K562 (cell line): ENCODE data around the gene CENPT. TPM values are rescaled to one million over a fixed set of nuclear protein-coding genes. Genes with fewer than 3 reads are reported as not detected.

Source experiments
- BHLHE40 ChIP-seq: IDR thresholded peaks from 2 replicates; pipeline ENCODE4 v1.6.1; 2011; ENCODE audit warnings: low read length, improper control_type of control experiment
- C11orf30 ChIP-seq: fragments of 450-650 bp; IDR thresholded peaks from 2 replicates; pipeline ENCODE4 v1.6.1; 2016; ENCODE audit warnings: low read depth, mild to moderate bottlenecking
- KDM4B ChIP-seq, 2 experiments: fragments of 450-650 bp in 1 of 2; sonication (generic) in 1 of 2; IDR thresholded peaks; 2 replicates each; pipeline ENCODE4 v1.6.1; 2016 to 2017; ENCODE audit warnings: borderline replicate concordance in 2 of 2, antibody characterized with exemption in 1 of 2, low read depth in 1 of 2, mild to moderate bottlenecking in 1 of 2
- MCM2 ChIP-seq: fragments of 450-650 bp; IDR thresholded peaks from 2 replicates; pipeline ENCODE4 v1.6.1; 2017; ENCODE audit warnings: low read depth, mild to moderate bottlenecking
- RBFOX2 ChIP-seq: fragments of 200-400 bp; formaldehyde crosslinking; IDR thresholded peaks from 2 replicates; pipeline ENCODE4 v1.6.1; 2017; ENCODE audit warnings: low read depth, mild to moderate bottlenecking, low read length, moderate library complexity
- RBM14 ChIP-seq: fragments of 200-400 bp; formaldehyde crosslinking; IDR thresholded peaks from 2 replicates; pipeline ENCODE4 v1.6.1; 2018; ENCODE audit warnings: low read depth, mild to moderate bottlenecking, low read length, moderate library complexity, borderline replicate concordance; ENCODE audit not compliant: insufficient read depth
- SAP30 ChIP-seq: fragments of 200-600 bp; sonication (generic); IDR thresholded peaks from 2 replicates; pipeline ENCODE4 v1.6.1; 2012; ENCODE audit warnings: borderline replicate concordance, low read depth, mild to moderate bottlenecking, moderate library complexity, low read length, control low read depth, inconsistent platforms; ENCODE audit not compliant: insufficient read depth, poor library complexity, severe bottlenecking
- ZFX ChIP-seq: sonication (generic); formaldehyde crosslinking; IDR thresholded peaks from 2 replicates; pipeline ENCODE4 v1.8.0; 2022; ENCODE audit warnings: mild to moderate bottlenecking, missing genetic modification reagents, moderate library complexity
- ZNF174 ChIP-seq: fragments of 250-450 bp; sonication (Bioruptor Pico); IDR thresholded peaks from 2 replicates; pipeline ENCODE4 v1.4.0; 2020; ENCODE audit warnings: mild to moderate bottlenecking
- ZNF224 ChIP-seq: sonication (generic); formaldehyde crosslinking; IDR thresholded peaks from 2 replicates; pipeline ENCODE4 v1.8.0; 2022; ENCODE audit warnings: mild to moderate bottlenecking, missing genetic modification reagents
- ZNF583 ChIP-seq: fragments of 250-450 bp; sonication (Bioruptor Pico); IDR thresholded peaks from 2 replicates; pipeline ENCODE4 v1.4.0; 2020
- polyA plus RNA-seq, 8 experiments: library from polyadenylated mRNA; depleted of rRNA in 4 of 8; stranded (reverse) in 5 of 8; unstranded in 3 of 8; fragments of >200 nt; fragmentation: Nextera tagmentation in 2 of 8; fragmentation: Illumina TruSeq in 1 of 8; extraction: Ambion mirVana in 2 of 8; extraction: Trizol in 1 of 8; gene quantifications; 2 replicates each; pipeline versions ENCODE4 v1.2.1 to v1.2.3, GENCODE V29; 2011 to 2014; ENCODE audit warnings: inconsistent platforms in 1 of 8, missing spikeins in 1 of 8
- total RNA-seq, 7 experiments: library from RNA; depleted of rRNA in 6 of 7; stranded (reverse); fragments of >200 nt in 6 of 7; fragmentation: Illumina TruSeq in 2 of 7; extraction: Trizol in 2 of 7; gene quantifications; 2 replicates each; pipeline versions ENCODE4 v1.2.1 to v1.2.3, GENCODE V29; 2011 to 2021; ENCODE audit warnings: low replicate concordance in 1 of 7
- TF ChIP-seq, protein P1 (sequence below): fragments of 450-650 bp; IDR thresholded peaks from 2 replicates; pipeline ENCODE4 v1.6.1; 2016; ENCODE audit warnings: low read depth
- TF ChIP-seq, protein P2 (sequence below): conservative IDR thresholded peaks from 2 replicates; pipeline ENCODE4 v1.6.1; 2011; ENCODE audit warnings: low read depth, mild to moderate bottlenecking, low read length; ENCODE audit not compliant: control insufficient read depth
- TF ChIP-seq, protein P3 (sequence below): fragments of 450-650 bp; formaldehyde crosslinking; IDR thresholded peaks from 2 replicates; pipeline ENCODE4 v1.4.0; 2020; ENCODE audit warnings: mild to moderate bottlenecking, moderate library complexity

Gene CENPT
- total and polyA plus RNA-seq, 9 of the 15 experiments (the other 6 are each of a cell fraction or from before 2014, with no cell fraction given): 3.6 to 94.2 (median 44.1) TPM

DNA sequence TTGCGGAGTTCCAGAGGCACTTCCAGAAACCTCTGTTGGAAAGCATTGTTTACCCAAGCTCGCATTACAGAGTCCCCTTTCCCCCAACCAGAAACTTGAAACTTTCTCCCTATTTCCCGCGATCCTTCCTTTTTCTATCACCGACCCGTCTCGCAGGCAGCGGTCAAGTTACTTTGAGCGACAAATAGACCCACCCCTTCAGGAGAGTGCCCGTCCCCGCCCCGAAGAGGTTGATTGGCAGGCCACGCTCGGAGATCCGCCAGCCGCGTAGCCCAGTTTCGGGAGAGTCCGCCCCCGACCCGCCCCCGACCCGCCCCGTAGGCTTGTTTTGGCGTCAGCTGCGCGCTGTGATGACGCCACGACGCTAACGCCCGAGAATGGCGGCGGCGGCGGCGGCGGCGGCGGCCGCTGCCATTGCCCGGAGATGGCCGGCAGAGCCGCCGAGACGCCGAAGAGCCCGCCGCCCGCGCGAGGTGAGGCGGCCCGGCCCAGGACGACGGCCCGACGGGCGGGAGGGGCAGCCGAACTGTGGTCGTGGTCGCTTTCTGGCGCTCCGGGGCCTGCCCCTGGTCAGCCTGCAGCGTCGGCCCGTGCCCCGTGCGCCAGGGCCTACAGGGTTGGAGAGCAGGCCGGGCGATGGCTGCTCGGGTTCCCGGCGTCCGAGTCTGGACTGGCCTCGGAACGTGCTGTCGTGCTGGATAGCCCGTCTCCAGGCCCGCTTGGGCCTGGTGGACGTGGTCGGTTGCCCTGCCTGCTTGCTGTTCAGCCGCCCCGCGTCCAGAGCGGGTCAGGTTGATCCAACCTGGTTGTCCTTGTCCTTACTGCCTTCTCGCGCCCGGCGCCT is 45.6 kb upstream of the CENPT start, which contains the start of gene PSKH1 (continued):
- TF ChIP-seq, protein P1, sequence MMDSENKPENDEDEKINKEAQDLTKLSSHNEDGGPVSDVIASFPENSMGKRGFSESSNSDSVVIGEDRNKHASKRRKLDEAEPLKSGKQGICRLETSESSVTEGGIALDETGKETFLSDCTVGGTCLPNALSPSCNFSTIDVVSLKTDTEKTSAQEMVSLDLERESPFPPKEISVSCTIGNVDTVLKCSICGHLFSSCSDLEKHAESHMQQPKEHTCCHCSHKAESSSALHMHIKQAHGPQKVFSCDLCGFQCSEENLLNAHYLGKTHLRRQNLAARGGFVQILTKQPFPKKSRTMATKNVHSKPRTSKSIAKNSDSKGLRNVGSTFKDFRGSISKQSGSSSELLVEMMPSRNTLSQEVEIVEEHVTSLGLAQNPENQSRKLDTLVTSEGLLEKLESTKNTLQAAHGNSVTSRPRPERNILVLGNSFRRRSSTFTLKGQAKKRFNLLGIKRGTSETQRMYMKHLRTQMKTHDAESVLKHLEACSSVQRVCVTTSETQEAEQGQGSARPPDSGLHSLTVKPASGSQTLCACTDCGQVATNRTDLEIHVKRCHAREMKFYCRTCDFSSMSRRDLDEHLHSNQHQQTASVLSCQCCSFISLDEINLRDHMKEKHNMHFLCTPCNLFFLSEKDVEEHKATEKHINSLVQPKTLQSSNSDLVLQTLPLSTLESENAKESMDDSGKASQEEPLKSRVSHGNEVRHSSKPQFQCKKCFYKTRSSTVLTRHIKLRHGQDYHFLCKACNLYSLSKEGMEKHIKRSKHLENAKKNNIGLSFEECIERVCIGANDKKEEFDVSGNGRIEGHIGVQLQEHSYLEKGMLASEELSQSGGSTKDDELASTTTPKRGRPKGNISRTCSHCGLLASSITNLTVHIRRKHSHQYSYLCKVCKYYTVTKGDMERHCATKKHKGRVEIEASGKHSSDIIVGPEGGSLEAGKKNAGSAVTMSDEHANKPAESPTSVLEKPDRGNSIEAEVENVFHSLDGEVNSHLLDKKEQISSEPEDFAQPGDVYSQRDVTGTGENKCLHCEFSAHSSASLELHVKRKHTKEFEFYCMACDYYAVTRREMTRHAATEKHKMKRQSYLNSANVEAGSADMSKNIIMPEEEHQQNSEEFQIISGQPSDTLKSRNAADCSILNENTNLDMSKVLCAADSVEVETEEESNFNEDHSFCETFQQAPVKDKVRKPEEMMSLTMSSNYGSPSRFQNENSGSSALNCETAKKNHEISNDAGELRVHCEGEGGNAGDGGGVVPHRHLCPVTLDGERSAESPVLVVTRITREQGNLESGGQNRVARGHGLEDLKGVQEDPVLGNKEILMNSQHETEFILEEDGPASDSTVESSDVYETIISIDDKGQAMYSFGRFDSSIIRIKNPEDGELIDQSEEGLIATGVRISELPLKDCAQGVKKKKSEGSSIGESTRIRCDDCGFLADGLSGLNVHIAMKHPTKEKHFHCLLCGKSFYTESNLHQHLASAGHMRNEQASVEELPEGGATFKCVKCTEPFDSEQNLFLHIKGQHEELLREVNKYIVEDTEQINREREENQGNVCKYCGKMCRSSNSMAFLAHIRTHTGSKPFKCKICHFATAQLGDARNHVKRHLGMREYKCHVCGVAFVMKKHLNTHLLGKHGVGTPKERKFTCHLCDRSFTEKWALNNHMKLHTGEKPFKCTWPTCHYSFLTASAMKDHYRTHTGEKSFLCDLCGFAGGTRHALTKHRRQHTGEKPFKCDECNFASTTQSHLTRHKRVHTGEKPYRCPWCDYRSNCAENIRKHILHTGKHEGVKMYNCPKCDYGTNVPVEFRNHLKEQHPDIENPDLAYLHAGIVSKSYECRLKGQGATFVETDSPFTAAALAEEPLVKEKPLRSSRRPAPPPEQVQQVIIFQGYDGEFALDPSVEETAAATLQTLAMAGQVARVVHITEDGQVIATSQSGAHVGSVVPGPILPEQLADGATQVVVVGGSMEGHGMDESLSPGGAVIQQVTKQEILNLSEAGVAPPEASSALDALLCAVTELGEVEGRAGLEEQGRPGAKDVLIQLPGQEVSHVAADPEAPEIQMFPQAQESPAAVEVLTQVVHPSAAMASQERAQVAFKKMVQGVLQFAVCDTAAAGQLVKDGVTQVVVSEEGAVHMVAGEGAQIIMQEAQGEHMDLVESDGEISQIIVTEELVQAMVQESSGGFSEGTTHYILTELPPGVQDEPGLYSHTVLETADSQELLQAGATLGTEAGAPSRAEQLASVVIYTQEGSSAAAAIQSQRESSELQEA: no peak
- TF ChIP-seq ZFX: peak; percentile 98
- TF ChIP-seq, protein P2, sequence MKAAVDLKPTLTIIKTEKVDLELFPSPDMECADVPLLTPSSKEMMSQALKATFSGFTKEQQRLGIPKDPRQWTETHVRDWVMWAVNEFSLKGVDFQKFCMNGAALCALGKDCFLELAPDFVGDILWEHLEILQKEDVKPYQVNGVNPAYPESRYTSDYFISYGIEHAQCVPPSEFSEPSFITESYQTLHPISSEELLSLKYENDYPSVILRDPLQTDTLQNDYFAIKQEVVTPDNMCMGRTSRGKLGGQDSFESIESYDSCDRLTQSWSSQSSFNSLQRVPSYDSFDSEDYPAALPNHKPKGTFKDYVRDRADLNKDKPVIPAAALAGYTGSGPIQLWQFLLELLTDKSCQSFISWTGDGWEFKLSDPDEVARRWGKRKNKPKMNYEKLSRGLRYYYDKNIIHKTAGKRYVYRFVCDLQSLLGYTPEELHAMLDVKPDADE: peak; percentile 46; the same call in 1 of the 2 replicates
- TF ChIP-seq C11orf30: peak; percentile 63
- no peak for TF ChIP-seq ZNF224 (CRISPR knock-in tag)
- no peak for TF ChIP-seq KDM4B (IDR thresholded peaks at IDR 0.05; ENCODE audit: borderline replicate concordance in 2 of 2, low read depth in 1 of 2)
- no peak for TF ChIP-seq MCM2
- TF ChIP-seq, protein P3, sequence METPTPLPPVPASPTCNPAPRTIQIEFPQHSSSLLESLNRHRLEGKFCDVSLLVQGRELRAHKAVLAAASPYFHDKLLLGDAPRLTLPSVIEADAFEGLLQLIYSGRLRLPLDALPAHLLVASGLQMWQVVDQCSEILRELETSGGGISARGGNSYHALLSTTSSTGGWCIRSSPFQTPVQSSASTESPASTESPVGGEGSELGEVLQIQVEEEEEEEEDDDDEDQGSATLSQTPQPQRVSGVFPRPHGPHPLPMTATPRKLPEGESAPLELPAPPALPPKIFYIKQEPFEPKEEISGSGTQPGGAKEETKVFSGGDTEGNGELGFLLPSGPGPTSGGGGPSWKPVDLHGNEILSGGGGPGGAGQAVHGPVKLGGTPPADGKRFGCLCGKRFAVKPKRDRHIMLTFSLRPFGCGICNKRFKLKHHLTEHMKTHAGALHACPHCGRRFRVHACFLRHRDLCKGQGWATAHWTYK (CRISPR knock-in tag): peak; percentile 85; the same call in 1 of the 2 replicates
- TF ChIP-seq BHLHE40: 0 out of 2 replicates have a peak, but pooled peaks have one; percentile 27
- TF ChIP-seq SAP30: peak; percentile 73
- no peak for TF ChIP-seq RBM14
- no peak for TF ChIP-seq ZNF174 (CRISPR knock-in tag)
- peak; percentile 86 for TF ChIP-seq RBFOX2
- peak; percentile 11; the same call in 1 of the 2 replicates for TF ChIP-seq ZNF583 (CRISPR knock-in tag)
